ENCODE data around the gene VPS35L.

Gene VPS35L

GRCh38 chr16:19555186-19555937, at the start of gene VPS35L:
Gene VPS35L, plus strand, starts transcription at chr16:19555703. Its CDS starts 27 bp downstream, at chr16:19555730.
- DNase-seq, result peak; percentile 92

- no peak for DNase-seq
Observed at GRCh38 chr16:19506965-19507364, 48.5 kb upstream of the VPS35L start.

DNA sequence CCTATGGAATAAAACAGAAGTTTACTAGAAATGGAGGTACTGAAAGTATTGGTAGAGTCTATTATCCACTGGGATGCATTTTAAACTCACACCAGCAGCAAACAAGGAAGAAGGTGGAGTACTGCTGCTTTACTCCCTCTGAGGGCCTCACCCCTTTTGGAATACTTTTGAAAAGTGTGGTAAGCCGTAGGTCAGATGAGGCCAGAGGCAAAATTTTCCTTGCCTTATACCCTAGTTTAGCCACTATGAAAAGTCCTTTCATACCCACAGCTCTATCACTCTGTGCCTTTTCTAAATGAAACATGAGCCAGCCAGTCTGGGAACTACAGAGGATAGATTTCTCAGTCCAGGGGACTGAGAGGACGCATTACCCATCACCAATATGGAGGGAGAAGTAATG, 47.6 kb upstream of the VPS35L start:
- DNase-seq, result no peak

DNA sequence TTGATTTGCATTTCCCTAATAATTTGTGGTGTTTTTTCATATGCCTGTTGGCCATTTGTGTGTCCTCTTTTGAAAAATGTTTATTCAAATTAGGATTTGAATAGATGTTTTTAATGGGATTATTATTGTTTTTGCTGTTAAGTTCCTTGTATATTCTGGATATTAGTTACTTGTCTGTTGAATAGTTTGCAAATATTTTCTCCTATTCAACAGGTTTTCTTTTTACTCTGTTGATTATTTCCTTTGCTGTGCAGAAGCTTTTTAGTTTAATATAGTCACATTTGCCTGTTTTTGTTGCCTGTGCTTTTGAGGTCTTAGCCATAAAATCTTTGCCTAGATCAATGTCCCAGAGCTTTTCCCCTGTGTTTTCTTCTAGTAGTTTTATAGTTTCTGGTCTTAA, 43.2 kb upstream of the VPS35L start:
- no peak for DNase-seq

DNA sequence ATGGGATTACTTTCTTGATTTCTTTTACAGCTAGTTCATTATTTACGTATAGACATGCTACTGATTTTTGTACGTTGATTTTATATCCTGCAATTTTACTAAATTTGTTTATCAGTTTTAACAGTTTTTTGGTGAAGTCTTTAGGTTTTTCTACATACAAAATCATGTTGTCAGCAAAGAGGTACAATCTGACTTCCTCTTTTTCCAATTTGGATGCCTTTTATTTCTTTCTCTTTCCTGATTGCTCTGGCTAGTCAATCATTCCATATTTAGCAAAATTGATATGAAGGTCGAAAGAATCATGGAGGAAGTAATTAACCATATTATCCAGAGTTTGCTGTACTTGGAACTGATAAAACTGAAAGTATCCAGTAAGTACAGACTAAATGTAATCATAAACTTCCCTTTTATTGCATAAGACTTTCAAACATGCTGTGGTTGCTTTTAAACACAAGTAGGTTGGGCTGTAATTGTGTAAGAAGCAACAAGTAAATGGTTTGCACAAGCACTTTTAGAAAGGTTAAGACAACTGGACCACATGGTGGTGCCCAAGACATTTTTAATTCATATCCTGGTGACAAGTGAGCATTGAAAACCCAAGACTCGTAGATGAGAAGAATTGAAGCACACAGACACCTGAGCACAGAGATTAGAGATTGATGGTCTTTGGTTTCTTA, 42.0 kb upstream of the VPS35L start:
- DNase-seq, result no peak

- no peak for DNase-seq
Observed at GRCh38 chr16:19515757-19516156, 39.7 kb upstream of the VPS35L start.

- no peak for DNase-seq
Observed at GRCh38 chr16:19517424-19518089, 37.9 kb upstream of the VPS35L start.

DNA sequence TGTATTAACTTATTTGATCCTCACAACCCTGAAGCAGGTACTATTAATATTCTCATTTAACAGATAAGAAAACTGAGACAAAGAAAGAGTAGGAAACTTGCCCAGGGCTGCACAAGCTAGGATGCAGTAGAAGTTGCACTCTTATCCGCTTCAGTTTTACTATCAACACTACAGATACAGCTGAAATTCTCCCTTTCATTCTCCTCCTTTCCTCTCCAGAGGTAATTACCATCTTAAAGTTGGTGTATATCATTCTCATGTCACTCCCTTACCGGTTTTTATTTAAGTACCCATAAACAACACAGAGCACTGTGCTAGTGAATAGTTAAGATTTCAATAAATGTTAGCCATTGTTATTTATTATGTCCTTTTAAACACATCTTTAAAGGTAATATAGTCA, 37.1 kb upstream of the VPS35L start:
- DNase-seq, result no peak

- no peak for DNase-seq
Observed at GRCh38 chr16:19520861-19521331, 34.6 kb upstream of the VPS35L start.

- DNase-seq, result peak; percentile 81
Observed at GRCh38 chr16:19521471-19522396, 33.8 kb upstream of the VPS35L start, which contains the start of gene GDE1. Gene GDE1, minus strand, starts transcription at chr16:19522098. Its CDS starts 134 bp downstream, at chr16:19521964.

- DNase-seq, result no peak
Observed at GRCh38 chr16:19522397-19522732, 33.1 kb upstream of the VPS35L start.

DNA sequence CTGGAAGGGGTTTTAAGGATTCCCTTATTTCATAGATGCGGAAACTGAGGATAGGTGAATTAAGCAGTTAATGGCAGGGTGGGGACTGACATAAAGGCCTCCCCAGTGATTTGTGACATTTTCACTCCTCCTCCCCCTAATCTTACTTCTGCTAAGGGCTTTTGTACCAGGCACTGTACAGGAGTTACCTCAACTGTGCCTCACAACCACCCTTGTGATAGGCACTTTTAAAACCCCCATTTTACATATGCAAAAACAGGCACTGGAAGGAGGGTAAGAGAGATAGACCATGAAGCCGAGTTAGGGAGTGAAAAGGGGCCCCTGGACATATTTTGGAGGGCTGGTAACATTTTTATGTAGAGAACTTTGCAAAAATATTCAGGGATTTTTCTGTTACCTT, 32.7 kb upstream of the VPS35L start:
- no peak for DNase-seq

DNA sequence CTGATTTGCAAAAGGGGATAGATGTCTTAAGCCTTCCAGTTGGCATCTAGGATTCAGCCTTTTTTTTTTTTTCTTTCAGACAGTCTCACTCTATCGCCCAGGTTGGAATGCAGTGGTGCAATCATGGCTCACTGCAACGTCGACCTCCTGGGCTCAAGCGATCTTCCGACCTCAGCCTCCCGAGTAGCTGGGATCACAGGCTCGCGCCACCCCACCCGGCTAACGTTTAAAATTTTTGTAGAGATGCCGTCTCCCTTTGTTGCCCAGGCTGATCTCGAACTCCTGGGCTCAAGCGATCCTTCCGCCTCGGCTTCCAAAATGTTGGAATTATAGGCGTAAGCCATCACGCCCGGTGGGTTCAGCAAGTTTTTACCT, 32.3 kb upstream of the VPS35L start:
- no peak for DNase-seq

DNA sequence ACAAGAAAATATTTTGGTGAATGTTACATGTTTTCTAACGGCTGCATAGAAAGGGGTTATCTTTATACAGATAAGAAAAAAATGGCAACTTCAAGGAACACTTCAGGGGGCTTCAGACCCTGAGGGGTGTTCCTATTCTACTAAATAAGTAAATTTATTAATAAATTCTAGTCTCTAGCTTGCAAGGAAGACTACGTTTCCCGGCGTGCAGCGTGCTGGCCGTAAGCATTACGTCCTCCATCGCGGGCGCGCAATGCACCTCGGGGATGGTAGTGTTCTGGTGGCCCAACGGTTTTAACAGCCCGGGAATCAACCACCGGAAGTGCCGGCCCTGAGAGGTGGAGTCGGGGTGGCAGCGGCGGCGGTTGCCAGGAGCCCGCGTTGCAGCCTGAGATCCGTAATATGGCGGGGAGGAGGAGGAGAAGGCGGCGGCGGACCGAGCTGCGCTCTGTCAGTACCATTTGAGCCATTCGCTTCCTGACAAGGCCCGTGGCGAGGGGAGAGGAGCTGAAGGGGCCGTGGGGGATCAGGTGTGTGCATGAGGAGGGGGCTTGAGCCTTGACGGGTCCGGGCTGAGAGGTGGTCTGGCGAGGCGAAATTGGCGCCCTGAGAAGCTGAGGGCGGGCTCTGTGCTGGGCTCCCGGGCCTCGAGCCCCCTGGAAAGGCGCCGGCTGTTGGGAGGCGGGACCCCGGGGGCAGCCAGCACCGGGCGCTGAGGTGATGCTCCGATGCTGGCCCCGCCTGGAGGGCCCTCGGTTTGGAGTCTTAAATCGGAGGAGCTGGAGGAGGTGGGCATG, 31.7 kb upstream of the VPS35L start, which contains the start of gene CCP110:
Gene CCP110, plus strand, starts transcription at position 384 of the 797 bp plus-strand sequence. CDS start 3,940 bp downstream, outside the sequence.
- peak; percentile 91 for DNase-seq

- DNase-seq, result no peak
Observed at GRCh38 chr16:19524356-19524615, 31.2 kb upstream of the VPS35L start.

GRCh38 chr16:19524616-19525384, 30.7 kb upstream of the VPS35L start:
- no peak for DNase-seq

DNA sequence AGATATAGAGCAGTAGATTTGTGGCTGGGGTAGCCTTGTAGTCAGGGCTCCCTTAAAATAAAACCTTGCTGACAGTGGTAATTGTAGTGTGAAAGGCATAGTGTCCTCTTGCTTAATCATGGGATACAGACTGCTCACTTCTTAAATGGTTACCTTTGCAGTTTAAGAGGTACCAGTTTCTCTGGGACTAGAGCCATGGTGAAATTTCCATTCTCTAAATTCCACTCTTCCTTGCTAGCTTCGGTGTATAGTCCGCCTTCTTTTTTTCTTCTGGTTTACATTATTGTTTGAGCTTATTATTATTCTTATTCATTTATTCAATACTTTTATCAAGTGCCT, 30.1 kb upstream of the VPS35L start:
- no peak for DNase-seq

DNA sequence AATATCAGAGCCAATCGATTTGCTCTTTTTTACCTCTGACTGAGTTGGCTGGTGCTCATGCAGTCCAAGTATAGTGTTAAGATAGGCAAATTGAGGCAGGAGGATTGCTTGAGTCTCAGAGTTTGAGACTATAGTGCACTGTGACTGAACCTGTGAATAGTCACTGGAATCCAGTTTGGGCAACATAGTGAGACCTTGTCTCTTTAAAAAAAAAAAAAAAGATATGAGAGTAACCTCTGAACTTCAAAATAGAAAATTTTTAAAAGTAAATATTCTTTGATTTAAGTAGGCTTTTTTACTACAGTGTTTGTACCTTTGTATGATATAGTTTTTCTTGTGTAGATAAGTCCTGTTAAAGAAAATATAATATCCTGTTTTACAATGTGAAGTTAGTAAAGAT, 28.3 kb upstream of the VPS35L start:
- no peak for DNase-seq

GRCh38 chr16:19528666-19529065, 26.8 kb upstream of the VPS35L start:
- DNase-seq, result no peak

DNA sequence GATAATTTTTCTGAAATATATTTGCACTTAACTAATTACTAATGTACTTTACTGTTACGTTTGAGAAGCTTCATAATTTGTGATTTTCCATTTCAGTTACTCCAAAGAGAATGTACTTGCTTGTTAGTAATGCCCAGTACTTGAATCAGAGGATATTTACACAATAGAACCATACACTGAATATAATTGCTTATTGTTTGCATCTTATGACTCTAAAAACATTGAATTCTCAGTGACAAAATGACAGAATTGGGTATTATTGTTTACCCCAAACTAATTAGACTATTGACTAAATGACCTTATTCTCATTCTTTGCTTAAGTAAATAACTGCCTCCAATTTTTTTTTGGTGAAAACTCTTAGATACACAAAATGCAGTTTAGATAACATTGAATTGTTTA, 22.9 kb upstream of the VPS35L start:
- DNase-seq, result no peak

DNA sequence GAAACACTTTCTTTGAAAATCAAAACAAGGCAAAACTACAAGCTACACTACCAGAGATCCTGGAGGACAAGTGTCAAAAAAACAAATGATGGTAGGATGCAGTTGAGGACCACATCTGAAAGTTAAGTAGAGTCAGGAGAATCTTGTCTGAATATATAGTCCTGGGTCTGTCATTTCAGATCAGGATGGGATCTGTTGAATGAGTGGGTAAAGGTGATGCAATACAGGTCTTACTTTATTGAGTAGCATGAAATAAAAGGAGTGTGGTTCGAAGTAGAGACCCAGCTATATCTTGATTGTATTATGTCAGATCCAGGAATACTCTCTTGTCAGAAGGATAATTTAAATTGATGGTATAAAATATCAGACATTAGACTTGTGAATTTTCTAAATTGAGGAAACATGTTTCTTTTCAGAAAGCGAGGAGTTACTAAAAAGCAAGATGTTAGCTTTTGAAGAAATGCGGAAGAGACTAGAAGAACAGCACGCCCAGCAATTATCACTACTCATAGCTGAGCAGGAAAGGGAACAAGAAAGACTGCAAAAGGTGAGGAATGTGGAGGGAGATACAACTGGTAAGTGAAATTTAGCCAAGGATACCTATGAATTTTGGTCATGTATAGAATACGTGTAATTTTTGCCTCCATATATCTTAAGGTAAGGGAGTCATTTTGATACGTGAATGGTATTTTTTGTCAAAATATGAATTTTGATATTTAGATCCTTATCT, 15.1 kb upstream of the VPS35L start:
- DNase-seq, result no peak
